GM21515 (cell line): Measurements from ENCODE around the gene OAT.
"Not testable (repeated sequence)": the region's sequence is repeated elsewhere in the genome, so short reads cannot be mapped to it uniquely, and the experiment has no call there.

ENCODE experiments used
- ATAC-seq: cut with Tn5 transposase; IDR thresholded peaks from one replicate; pipeline ENCODE4 v1.9.1; 2021; ENCODE audit not compliant: unreplicated experiment

Gene OAT

GRCh38 chr10:124447751-124448466, 29.2 kb upstream of the OAT start:
- ATAC-seq, result no peak

- ATAC-seq, result no peak
Measured at GRCh38 chr10:124446830-124447750, 28.4 kb upstream of the OAT start.

- not testable (repeated sequence) for ATAC-seq
Measured at GRCh38 chr10:124441694-124442093, 23.0 kb upstream of the OAT start.

GRCh38 chr10:124436191-124436638, 17.5 kb upstream of the OAT start:
- peak; percentile 71 for ATAC-seq

GRCh38 chr10:124435683-124436082, 17.0 kb upstream of the OAT start:
- ATAC-seq, result not testable (repeated sequence)

- no peak for ATAC-seq
Measured at GRCh38 chr10:124433461-124433860, 14.7 kb upstream of the OAT start.

GRCh38 chr10:124430077-124430476, 11.4 kb upstream of the OAT start:
- ATAC-seq, result no peak

- no peak for ATAC-seq
Measured at GRCh38 chr10:124429576-124429975, 10.9 kb upstream of the OAT start.

GRCh38 chr10:124428207-124428777, 9.6 kb upstream of the OAT start:
- no peak for ATAC-seq

- no peak for ATAC-seq
Measured at GRCh38 chr10:124425227-124425962, 6.7 kb upstream of the OAT start.

GRCh38 chr10:124423813-124424212, 5.1 kb upstream of the OAT start:
- ATAC-seq, result no peak

GRCh38 chr10:124422742-124423141, 4.0 kb upstream of the OAT start:
- ATAC-seq, result no peak

- no peak for ATAC-seq
Measured at GRCh38 chr10:124420254-124420653, 1.5 kb upstream of the OAT start.

GRCh38 chr10:124419635-124420034, 912 bp upstream of the OAT start:
- no peak for ATAC-seq

GRCh38 chr10:124417895-124418725, 613 bp downstream of the OAT start:
- peak; percentile 33 for ATAC-seq

- no peak for ATAC-seq
Measured at GRCh38 chr10:124416733-124417132, 2.0 kb downstream of the OAT start.

- ATAC-seq, result no peak
Measured at GRCh38 chr10:124415210-124415609, 3.5 kb downstream of the OAT start.

GRCh38 chr10:124414076-124414475, 4.6 kb downstream of the OAT start:
- no peak for ATAC-seq

- ATAC-seq, result no peak
Measured at GRCh38 chr10:124409696-124410095, 9.0 kb downstream of the OAT start.

GRCh38 chr10:124408357-124408756, 10.4 kb downstream of the OAT start:
- ATAC-seq, result no peak
